ENCODE results near the gene FHL5.

GRCh38 chr6:96582436-96582835 is 19.5 kb downstream of the FHL5 start:
- TF ChIP-seq CTCF (IDR thresholded peaks at IDR 0.05), result no peak
- TF ChIP-seq POLR2AphosphoS5 (IDR thresholded peaks at IDR 0.05), result no peak
